Muscle layer of duodenum (tissue), 2 donors: ENCODE data around the gene PRTG.

Experiments used
- H3K27ac ChIP-seq: one replicate; pipeline ENCODE4 v1.7.0; 2013; ENCODE audit warnings: mild to moderate bottlenecking, low read length
- H3K27me3 ChIP-seq: one replicate; pipeline ENCODE4 v1.7.0; 2013; ENCODE audit warnings: low read depth, mild to moderate bottlenecking, control low read depth, low read length
- H3K36me3 ChIP-seq, 2 donors: one replicate each; pipeline ENCODE4 v1.7.0; 2013; ENCODE audit warnings: low read length in 2 of 2, control low read depth in 1 of 2, mild to moderate bottlenecking in 1 of 2; ENCODE audit not compliant: insufficient read depth in 2 of 2, control insufficient read depth in 1 of 2
- H3K4me1 ChIP-seq, 2 donors: one replicate each; pipeline ENCODE4 v1.7.0; 2013; ENCODE audit warnings: low read length in 2 of 2, mild to moderate bottlenecking in 2 of 2, control low read depth in 1 of 2, moderate library complexity in 1 of 2; ENCODE audit not compliant: insufficient read depth in 2 of 2, control insufficient read depth in 1 of 2
- H3K4me3 ChIP-seq, 2 donors: one replicate each; pipeline ENCODE4 v1.7.0; 2013; ENCODE audit warnings: low read length in 2 of 2, low read depth in 1 of 2, mild to moderate bottlenecking in 1 of 2
- H3K9me3 ChIP-seq, 2 donors: one replicate each; pipeline ENCODE4 v1.7.0; 2013; ENCODE audit warnings: low read length in 2 of 2, control low read depth in 1 of 2, mild to moderate bottlenecking in 1 of 2; ENCODE audit not compliant: control insufficient read depth in 1 of 2
- donor health status: healthy.

PRTG gene

DNA sequence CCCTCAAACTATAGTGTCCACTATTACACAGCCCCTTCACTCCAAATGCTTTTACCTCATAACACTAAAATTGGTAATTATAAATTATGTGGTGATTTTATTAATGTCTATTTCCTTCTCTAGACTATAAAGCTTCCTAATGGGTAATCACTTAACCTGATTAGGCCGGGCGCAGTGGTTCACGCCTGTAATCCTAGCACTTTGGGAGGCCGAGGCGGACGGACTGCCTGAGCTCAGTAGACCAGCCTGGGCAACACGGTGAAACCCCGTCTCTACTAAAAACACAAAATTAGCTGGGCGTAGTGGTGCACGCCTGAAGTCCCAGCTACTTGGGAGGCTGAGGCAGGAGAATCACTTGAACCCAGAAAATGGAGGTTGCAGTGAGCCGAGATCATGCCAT is 83.5 kb downstream of the PRTG start:
- Histone ChIP-seq H3K4me1 (peaks cover 0 to 4% of the 10 kb centered on the region in 2 donors), H3K27me3 (no peaks in the 10 kb centered on the region), H3K36me3 (no peaks in the 10 kb centered on the region), H3K4me3 (no peak overlapping the region), H3K9me3 (no peaks in the 10 kb centered on the region), H3K27ac (no peak overlapping the region)

DNA sequence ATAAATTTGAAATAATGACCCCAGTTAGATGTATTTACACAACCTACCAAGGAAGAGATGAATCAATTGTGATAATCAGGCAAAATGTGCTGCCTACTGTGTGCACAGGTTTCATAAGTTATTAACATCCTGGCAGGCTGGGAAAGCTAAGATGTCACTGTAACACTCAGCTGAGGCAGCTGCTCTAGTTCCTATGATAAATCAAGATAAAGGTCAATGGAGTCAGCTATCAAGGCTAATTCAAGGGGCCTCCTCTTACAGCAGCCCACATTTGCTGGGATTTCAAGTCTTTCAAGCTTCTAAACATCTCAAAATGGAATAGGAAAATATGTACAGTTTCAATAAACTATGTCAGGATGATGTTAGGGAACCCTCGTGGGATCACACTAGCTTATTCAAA is 84.1 kb downstream of the PRTG start:
- no peak overlapping the region for H3K27ac ChIP-seq
- peaks cover 0 to 4% of the 10 kb centered on the region in 2 donors for H3K4me1 ChIP-seq
- no peaks in the 10 kb centered on the region for H3K36me3 ChIP-seq

GRCh38 chr15:55654561-55655031 is 88.4 kb downstream of the PRTG start:
- Histone ChIP-seq H3K4me1 (peaks cover 0 to 4% of the 10 kb centered on the region in 2 donors), H3K9me3 (no peaks in the 10 kb centered on the region), H3K36me3 (no peaks in the 10 kb centered on the region), H3K27ac (no peak overlapping the region), H3K27me3 (no peaks in the 10 kb centered on the region), H3K4me3 (no peak overlapping the region)

More for the DNA sequence above, 84.1 kb downstream of the PRTG start:
- Histone ChIP-seq H3K4me3 (no peak overlapping the region), H3K27me3 (no peaks in the 10 kb centered on the region), H3K9me3 (no peaks in the 10 kb centered on the region)

- no peaks in the 10 kb centered on the region for H3K9me3 ChIP-seq
- no peak overlapping the region for H3K4me3 ChIP-seq
- no peaks in the 10 kb centered on the region for H3K27me3 ChIP-seq
- H3K27ac ChIP-seq: no peak overlapping the region
- H3K4me1 ChIP-seq: peaks cover 0 to 4% of the 10 kb centered on the region in 2 donors
- H3K36me3 ChIP-seq: no peaks in the 10 kb centered on the region
Measured at GRCh38 chr15:55652909-55653495, 90.0 kb downstream of the PRTG start.

- Histone ChIP-seq H3K27me3 (no peaks in the 10 kb centered on the region), H3K36me3 (no peaks in the 10 kb centered on the region), H3K27ac (no peak overlapping the region), H3K4me1 (peaks cover 0 to 4% of the 10 kb centered on the region in 2 donors), H3K4me3 (no peak overlapping the region), H3K9me3 (no peaks in the 10 kb centered on the region)
Measured at GRCh38 chr15:55652359-55652758, 90.6 kb downstream of the PRTG start.

DNA sequence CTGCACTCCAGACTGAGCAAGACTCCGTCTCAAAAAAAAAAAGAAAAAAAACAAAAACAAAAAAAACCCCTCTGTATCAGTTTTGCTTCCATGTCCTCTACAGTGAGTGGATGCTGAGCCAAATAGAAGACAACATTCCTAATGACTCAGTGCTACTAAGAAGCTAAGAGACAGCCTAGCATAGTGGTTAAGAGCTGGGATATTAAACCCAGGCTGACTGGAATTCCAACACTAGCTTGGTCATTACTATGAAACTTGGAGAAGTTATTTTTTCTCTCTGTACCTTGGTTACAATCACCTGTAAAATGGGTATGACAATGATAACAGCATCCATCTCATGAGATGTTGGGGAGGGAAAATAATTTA is 93.9 kb downstream of the PRTG start:
- Histone ChIP-seq H3K4me3 (no peak overlapping the region), H3K27me3 (no peaks in the 10 kb centered on the region), H3K36me3 (no peaks in the 10 kb centered on the region), H3K9me3 (no peaks in the 10 kb centered on the region), H3K27ac (no peak overlapping the region), H3K4me1 (no peaks in the 10 kb centered on the region)

DNA sequence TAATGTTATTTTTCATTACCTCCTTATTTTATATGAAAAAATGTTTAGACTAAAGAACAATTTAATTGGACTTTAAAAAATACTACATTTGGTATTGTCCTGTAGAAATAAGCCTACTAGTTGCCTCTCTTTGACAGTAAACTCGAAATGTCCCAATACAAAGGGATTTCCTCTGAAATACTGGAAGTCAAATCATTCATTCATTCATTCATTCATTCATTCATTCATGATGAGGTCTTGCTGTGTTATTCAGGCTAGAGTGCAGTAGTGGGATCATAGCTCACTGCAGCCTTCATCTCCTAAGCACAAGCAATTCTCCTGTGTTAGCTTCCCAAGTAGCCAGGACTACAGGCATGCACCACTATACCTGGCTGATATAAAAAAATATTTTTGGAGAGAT is 104.2 kb downstream of the PRTG start:
- H3K36me3 ChIP-seq: peaks cover 0 to 14% of the 10 kb centered on the region in 2 donors

DNA sequence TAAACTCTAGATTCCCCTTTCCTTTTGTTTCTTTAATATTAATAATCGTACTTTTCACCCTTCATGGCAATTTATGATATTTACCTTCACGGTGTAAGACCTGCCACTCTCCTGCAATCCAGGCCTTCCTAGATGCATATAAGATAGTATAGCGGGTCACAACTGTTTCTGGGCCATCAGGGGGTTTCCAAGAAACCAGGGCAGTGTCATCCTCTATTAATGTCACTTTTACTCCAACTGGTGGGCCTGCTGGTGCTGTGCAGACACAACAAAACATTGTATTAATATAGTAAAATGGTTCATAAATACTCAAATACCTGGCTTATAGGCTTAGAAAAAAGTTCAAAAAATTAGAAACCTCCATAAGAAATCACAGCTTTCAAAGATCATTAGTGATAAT is 105.9 kb downstream of the PRTG start:
- Histone ChIP-seq H3K9me3 (no peaks in the 10 kb centered on the region), H3K27me3 (no peaks in the 10 kb centered on the region), H3K27ac (no peak overlapping the region), H3K36me3 (peaks cover 0 to 14% of the 10 kb centered on the region in 2 donors), H3K4me3 (no peak overlapping the region), H3K4me1 (no peaks in the 10 kb centered on the region)

More for the DNA sequence above, 104.2 kb downstream of the PRTG start:
- Histone ChIP-seq H3K27ac (no peak overlapping the region), H3K4me3 (no peak overlapping the region), H3K27me3 (no peaks in the 10 kb centered on the region), H3K9me3 (no peaks in the 10 kb centered on the region), H3K4me1 (no peaks in the 10 kb centered on the region)

DNA sequence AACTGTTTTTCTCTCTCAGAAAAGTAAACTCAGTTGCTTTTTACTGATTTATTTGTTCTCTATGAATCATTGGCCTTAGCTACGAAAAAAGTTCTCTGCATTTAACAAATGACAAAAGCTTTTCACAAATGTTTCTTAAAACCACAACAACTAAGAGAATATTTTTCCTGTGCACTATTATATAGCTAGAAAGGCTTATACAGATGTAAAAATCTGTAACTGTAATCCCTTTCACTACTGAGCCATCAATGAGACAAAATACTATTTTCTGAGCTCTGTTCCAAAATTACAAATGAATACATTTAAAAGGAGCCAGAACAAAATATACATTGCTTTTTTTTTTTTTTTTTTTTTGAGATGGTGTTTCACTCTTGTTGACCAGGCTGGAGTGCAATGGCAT is 109.2 kb downstream of the PRTG start:
- H3K4me1 ChIP-seq: no peaks in the 10 kb centered on the region
- H3K9me3 ChIP-seq: no peaks in the 10 kb centered on the region
- H3K36me3 ChIP-seq: peaks cover 0 to under 1% of the 10 kb centered on the region in 2 donors
- H3K27me3 ChIP-seq: no peaks in the 10 kb centered on the region
- H3K27ac ChIP-seq: no peak overlapping the region
- H3K4me3 ChIP-seq: no peak overlapping the region

- Histone ChIP-seq H3K27me3 (no peaks in the 10 kb centered on the region), H3K9me3 (no peaks in the 10 kb centered on the region), H3K27ac (no peak overlapping the region), H3K36me3 (no peaks in the 10 kb centered on the region), H3K4me1 (no peaks in the 10 kb centered on the region), H3K4me3 (no peak overlapping the region)
Measured at GRCh38 chr15:55632434-55632833, 110.5 kb downstream of the PRTG start.

- Histone ChIP-seq H3K4me3 (no peak overlapping the region), H3K4me1 (no peaks in the 10 kb centered on the region), H3K27me3 (no peaks in the 10 kb centered on the region), H3K27ac (no peak overlapping the region), H3K36me3 (no peaks in the 10 kb centered on the region), H3K9me3 (no peaks in the 10 kb centered on the region)
Measured at GRCh38 chr15:55630858-55631257, 112.1 kb downstream of the PRTG start.

DNA sequence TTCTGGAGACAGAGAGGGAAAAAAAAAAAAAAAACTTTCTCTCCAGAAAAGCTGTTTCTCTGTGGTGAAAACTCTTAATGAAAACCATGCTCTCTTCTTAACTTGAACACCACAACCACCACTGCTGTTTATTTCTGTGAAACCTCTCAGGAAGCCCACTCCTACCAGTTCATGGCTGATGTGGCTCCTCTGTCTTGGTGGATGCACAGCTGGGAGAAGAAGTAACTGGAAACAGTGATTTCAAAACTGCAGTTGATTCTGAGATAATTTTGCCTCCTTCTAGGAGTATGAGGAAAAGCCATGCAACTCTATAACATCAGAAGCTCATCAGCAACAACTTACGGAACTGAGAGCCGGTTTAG is 114.6 kb downstream of the PRTG start:
- Histone ChIP-seq H3K36me3 (peaks cover 0 to 4% of the 10 kb centered on the region in 2 donors), H3K9me3 (no peaks in the 10 kb centered on the region), H3K4me1 (no peaks in the 10 kb centered on the region), H3K4me3 (no peak overlapping the region), H3K27me3 (no peaks in the 10 kb centered on the region), H3K27ac (no peak overlapping the region)
